ENCODE data around the gene VKORC1L1.
"Not testable (repeated sequence)": the region's sequence is repeated elsewhere in the genome, so short reads cannot be mapped to it uniquely, and the experiment has no call there.

VKORC1L1 gene

GRCh38 chr7:65945787-65946186, 72.9 kb downstream of the VKORC1L1 start:
- DNase-seq = not testable (repeated sequence)

GRCh38 chr7:65946904-65947303, 74.0 kb downstream of the VKORC1L1 start:
- no peak for DNase-seq

- DNase-seq = no peak
These were observed 79.1 kb downstream of the VKORC1L1 start for GRCh38 chr7:65951837-65952578.

GRCh38 chr7:65953001-65953720, 80.3 kb downstream of the VKORC1L1 start:
- no peak for DNase-seq

- no peak for DNase-seq
These were observed 81.1 kb downstream of the VKORC1L1 start for GRCh38 chr7:65953890-65954450.

- no peak for DNase-seq
These were observed 82.8 kb downstream of the VKORC1L1 start for GRCh38 chr7:65955718-65956117.

GRCh38 chr7:65960351-65961074, 87.6 kb downstream of the VKORC1L1 start:
- no peak for DNase-seq

- no peak for DNase-seq
These were observed 89.2 kb downstream of the VKORC1L1 start for GRCh38 chr7:65962033-65962432.

GRCh38 chr7:65964671-65965070, 91.8 kb downstream of the VKORC1L1 start:
- not testable (repeated sequence) for DNase-seq

- DNase-seq = no peak
These were observed 93.3 kb downstream of the VKORC1L1 start for GRCh38 chr7:65966146-65966545.

- DNase-seq = no peak
These were observed 94.7 kb downstream of the VKORC1L1 start for GRCh38 chr7:65967361-65968155.

- DNase-seq = no peak
These were observed 95.6 kb downstream of the VKORC1L1 start for GRCh38 chr7:65968256-65969185.

- DNase-seq = no peak
These were observed 98.1 kb downstream of the VKORC1L1 start for GRCh38 chr7:65971021-65971420.

GRCh38 chr7:65972976-65973375, 100.1 kb downstream of the VKORC1L1 start:
- DNase-seq = no peak

- DNase-seq = no peak
These were observed 101.4 kb downstream of the VKORC1L1 start for GRCh38 chr7:65974191-65974801.

GRCh38 chr7:65974876-65975275, 102.0 kb downstream of the VKORC1L1 start:
- no peak for DNase-seq

GRCh38 chr7:65975814-65976445, 103.1 kb downstream of the VKORC1L1 start:
- no peak for DNase-seq

GRCh38 chr7:65976659-65977196, 103.9 kb downstream of the VKORC1L1 start:
- DNase-seq = no peak

- no peak for DNase-seq
These were observed 106.2 kb downstream of the VKORC1L1 start for GRCh38 chr7:65978891-65979582.

Measured in activated effector memory CD4-positive, alpha-beta T cell treated with Interleukin-2 at 50 U/mL for 16 hours (primary cell).